Adrenal gland (tissue), 12 donors: Measurements from ENCODE around the gene PPP1R7. TPM values are rescaled to one million over a fixed set of nuclear protein-coding genes. Genes with fewer than 3 reads are reported as not detected.

Source experiments
- DNase-seq, 7 donors: peaks; one replicate each; pipeline ENCODE4 v3.0.0-alpha.2; 2019 to 2020
- H3K27ac ChIP-seq, 5 donors: fragments of 200-600 bp; sonication (generic) in 4 of 5; 1 replicate in 3 of 5; 2 replicates in 2 of 5; pipeline versions ENCODE4 v1.5.1 to v1.8.0; 2016 to 2020; ENCODE audit warnings: mild to moderate bottlenecking in 1 of 5
- H3K27me3 ChIP-seq: fragments of 200-600 bp; 2 replicates; pipeline ENCODE4 v1.8.0; 2021
- H3K36me3 ChIP-seq, 2 donors: fragments of 200-600 bp; replicated peaks in 1 of 2; 1 replicate in 1 of 2; 2 replicates in 1 of 2; pipeline versions ENCODE4 v1.5.1 to v1.8.0; 2018 to 2022
- H3K4me1 ChIP-seq, 2 donors: fragments of 200-600 bp; replicated peaks in 1 of 2; 1 replicate in 1 of 2; 2 replicates in 1 of 2; pipeline versions ENCODE4 v1.5.1 to v1.8.0; 2018 to 2021
- H3K4me3 ChIP-seq, 4 donors: fragments of 200-600 bp; sonication (generic) in 3 of 4; one replicate each; pipeline ENCODE4 v1.5.1; 2016 to 2018
- H3K9me3 ChIP-seq, 3 donors: fragments of 200-600 bp; sonication (generic) in 1 of 3; replicated peaks in 1 of 3; 1 replicate in 2 of 3; 2 replicates in 1 of 3; pipeline versions ENCODE4 v1.5.1 to v1.8.0; 2016 to 2021
- POLR2A ChIP-seq, 2 donors: fragments of 450-650 bp; IDR thresholded peaks; one replicate each; pipeline ENCODE4 v1.6.1; 2017; ENCODE audit warnings: antibody characterized with exemption in 2 of 2, mild to moderate bottlenecking in 2 of 2, moderate library complexity in 1 of 2
- WGBS, 4 donors: extraction: QIAGEN DNeasy Blood & Tissue Kit in 2 of 4; methylation state at CpG; one replicate each; pipeline versions ENCODE4 v1.1.5 to v1.1.7; 2013 to 2017; 5-methylcytosine and 5-hydroxymethylcytosine counted together
- intact Hi-C, 2 donors: fragments of 100-400 bp; cut with DNase I; formaldehyde crosslinking; loops; one replicate each; pipeline versions ENCODE4 v1.14.1 to v1.15.0; 2022 to 2023
- polyA plus RNA-seq, 3 donors: library from polyadenylated mRNA; stranded (reverse); fragments of 200-250 nt in 2 of 3; fragments of 350-450 nt in 1 of 3; fragmentation: Illumina TruSeq in 1 of 3; extraction: RNeasy Lipid Tissue Mini Kit (QIAGEN cat#74804) in 1 of 3; gene quantifications; one replicate each; pipeline ENCODE4 v1.2.3, GENCODE V29; 2013 to 2014
- total RNA-seq, 9 donors: library from RNA; depleted of rRNA in 4 of 9; stranded (reverse); fragments of >200 nt in 4 of 9; fragments of 120-200 nt in 1 of 9; fragmentation: NEBNext Ultra II Directional in 1 of 9; extraction: Animal tissue kit (Norgen Biotek cat#: 25700) in 1 of 9; gene quantifications; one replicate each; pipeline versions ENCODE4 v1.1.0 to v1.2.4, GENCODE V29; 2013 to 2023
- TF ChIP-seq, protein P1 (sequence below), 6 experiments: fragments of 450-650 bp in 4 of 6; fragments of 200-600 bp in 2 of 6; sonication (generic) in 1 of 6; IDR thresholded peaks; 1 replicate in 5 of 6; 2 replicates in 1 of 6; pipeline versions ENCODE4 v1.5.1 to v1.8.0; 2016 to 2021; ENCODE audit warnings: antibody characterized with exemption in 6 of 6, mild to moderate bottlenecking in 2 of 6, moderate library complexity in 1 of 6
- donor health status: healthy with polysubstance abuse.
- donor health status: Bipolar disorder and iron deficiency.
- donor health status: DM: yes; HTN: yes; CAD: no.
- donor health status: DM: no; HTN: no; CAD: no.
- donor health status: DM: no; HTN: no; CAD: no.
- donor health status: DM: yes; HTN: yes; CAD: no.

PPP1R7 gene
- total and polyA plus RNA-seq, 12 donors = 26.2 to 128 (median 63.1) TPM

DNA sequence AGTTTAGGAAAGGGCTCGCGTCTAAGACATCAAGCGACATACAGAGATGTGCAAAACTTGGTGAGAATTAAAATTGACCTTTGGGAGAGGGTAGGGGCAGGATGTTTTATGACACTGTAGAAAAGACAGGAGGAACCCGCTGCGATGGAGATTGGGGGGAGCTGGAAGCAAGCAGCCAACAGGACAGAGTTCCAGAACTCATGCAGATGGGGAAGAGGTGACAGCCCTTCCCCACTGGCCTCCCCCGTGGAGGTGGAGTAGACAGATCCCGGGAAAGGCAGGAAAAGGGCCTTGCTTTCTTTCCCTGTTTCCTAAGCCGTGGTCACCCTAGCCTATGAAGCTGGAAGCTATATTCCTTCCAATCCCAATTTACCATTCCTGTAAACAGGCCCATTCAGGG is 77.3 kb downstream of the PPP1R7 start:
- Histone ChIP-seq H3K27ac (no peak overlapping the region), H3K36me3 (peaks cover 0 to 65% of the 10 kb centered on the region in 2 donors), H3K9me3 (no peaks in the 10 kb centered on the region), H3K4me1 (peaks cover 14 to 33% of the 10 kb centered on the region in 2 donors), H3K27me3 (no peaks in the 10 kb centered on the region), H3K4me3 (no peak overlapping the region)
- TF ChIP-seq, protein P1, sequence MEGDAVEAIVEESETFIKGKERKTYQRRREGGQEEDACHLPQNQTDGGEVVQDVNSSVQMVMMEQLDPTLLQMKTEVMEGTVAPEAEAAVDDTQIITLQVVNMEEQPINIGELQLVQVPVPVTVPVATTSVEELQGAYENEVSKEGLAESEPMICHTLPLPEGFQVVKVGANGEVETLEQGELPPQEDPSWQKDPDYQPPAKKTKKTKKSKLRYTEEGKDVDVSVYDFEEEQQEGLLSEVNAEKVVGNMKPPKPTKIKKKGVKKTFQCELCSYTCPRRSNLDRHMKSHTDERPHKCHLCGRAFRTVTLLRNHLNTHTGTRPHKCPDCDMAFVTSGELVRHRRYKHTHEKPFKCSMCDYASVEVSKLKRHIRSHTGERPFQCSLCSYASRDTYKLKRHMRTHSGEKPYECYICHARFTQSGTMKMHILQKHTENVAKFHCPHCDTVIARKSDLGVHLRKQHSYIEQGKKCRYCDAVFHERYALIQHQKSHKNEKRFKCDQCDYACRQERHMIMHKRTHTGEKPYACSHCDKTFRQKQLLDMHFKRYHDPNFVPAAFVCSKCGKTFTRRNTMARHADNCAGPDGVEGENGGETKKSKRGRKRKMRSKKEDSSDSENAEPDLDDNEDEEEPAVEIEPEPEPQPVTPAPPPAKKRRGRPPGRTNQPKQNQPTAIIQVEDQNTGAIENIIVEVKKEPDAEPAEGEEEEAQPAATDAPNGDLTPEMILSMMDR (IDR thresholded peaks at IDR 0.05) = no peak
- TF ChIP-seq POLR2A (IDR thresholded peaks at IDR 0.05) = no peak
- intact Hi-C loops = no loop called here
- WGBS, 4 donors = 81 to 87% (median 86%) methylated on average over 8 of the region's 8 CpGs
- no peak for DNase-seq

DNA sequence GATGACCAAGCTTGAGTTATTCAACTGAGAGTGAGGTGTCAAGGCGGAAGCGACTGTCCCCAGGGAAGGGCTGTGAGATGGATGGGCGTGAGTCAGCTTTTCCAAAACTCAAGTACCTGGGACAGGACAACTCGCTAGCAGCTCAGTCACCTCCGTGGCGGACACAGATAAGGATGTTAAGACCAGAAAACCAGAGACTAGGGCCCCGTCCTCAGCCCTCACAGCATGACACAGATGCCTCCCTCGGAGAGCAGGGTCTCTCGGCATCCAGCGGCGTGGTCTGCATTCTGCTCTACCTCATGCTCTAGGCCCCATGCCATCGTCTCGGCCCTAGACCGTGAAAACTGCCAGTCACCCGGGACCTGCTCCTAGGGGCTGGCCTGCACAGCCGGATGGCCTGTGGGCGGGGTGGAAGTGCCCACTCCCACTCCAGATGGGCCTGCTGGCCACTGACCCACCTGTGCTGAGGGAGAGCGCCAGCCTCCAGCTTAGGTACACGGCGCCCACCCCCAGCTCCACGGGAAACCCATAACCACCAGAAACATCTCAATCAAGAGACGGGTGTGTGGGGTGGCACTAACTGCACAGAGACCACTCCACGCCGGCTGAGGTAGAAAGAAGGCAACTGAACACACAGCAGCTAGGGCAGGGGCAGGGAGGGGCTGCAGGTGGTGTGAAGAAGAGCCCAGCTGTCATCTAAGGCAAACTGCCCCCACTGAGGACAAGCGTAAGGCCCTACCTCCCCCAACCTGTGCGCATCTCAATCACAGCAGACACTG is 78.0 kb downstream of the PPP1R7 start:
- no peak overlapping the region for H3K4me3 ChIP-seq
- peak overlapping the region in 2 of 5 donors; percentile 8 to 71 for H3K27ac ChIP-seq
- TF ChIP-seq, protein P1 (IDR thresholded peaks at IDR 0.05) = no peak
- no peak for TF ChIP-seq POLR2A (IDR thresholded peaks at IDR 0.05)
- intact Hi-C loops = no loop called here
- H3K9me3 ChIP-seq = no peaks in the 10 kb centered on the region
- DNase-seq = peak in 2 of 7 donors; percentile 18 to 20
- H3K27me3 ChIP-seq = no peaks in the 10 kb centered on the region
- H3K4me1 ChIP-seq = peaks cover 14 to 34% of the 10 kb centered on the region in 2 donors
- 94 to 98% (median 95%) methylated on average over 11 to 26 of the region's 26 CpGs for WGBS, 4 donors
- H3K36me3 ChIP-seq = peaks cover 0 to 72% of the 10 kb centered on the region in 2 donors

GRCh38 chr2:241228860-241229516 is 78.7 kb downstream of the PPP1R7 start:
- no peak for TF ChIP-seq POLR2A (IDR thresholded peaks at IDR 0.05)
- TF ChIP-seq, protein P1 (IDR thresholded peaks at IDR 0.05) = no peak
- Histone ChIP-seq H3K4me3 (no peak overlapping the region), H3K27ac (peak overlapping the region in 2 of 5 donors; percentile 8 to 71), H3K27me3 (no peaks in the 10 kb centered on the region), H3K36me3 (peaks cover 0 to 79% of the 10 kb centered on the region in 2 donors), H3K9me3 (no peaks in the 10 kb centered on the region), H3K4me1 (peaks cover 10 to 28% of the 10 kb centered on the region in 2 donors)
- 40 to 52% (median 42%) methylated on average over 17 to 20 of the region's 20 CpGs for WGBS, 4 donors
- intact Hi-C loops = no loop called here
- peak in 6 of 7 donors; percentile 55 to 76 (median 71) for DNase-seq

DNA sequence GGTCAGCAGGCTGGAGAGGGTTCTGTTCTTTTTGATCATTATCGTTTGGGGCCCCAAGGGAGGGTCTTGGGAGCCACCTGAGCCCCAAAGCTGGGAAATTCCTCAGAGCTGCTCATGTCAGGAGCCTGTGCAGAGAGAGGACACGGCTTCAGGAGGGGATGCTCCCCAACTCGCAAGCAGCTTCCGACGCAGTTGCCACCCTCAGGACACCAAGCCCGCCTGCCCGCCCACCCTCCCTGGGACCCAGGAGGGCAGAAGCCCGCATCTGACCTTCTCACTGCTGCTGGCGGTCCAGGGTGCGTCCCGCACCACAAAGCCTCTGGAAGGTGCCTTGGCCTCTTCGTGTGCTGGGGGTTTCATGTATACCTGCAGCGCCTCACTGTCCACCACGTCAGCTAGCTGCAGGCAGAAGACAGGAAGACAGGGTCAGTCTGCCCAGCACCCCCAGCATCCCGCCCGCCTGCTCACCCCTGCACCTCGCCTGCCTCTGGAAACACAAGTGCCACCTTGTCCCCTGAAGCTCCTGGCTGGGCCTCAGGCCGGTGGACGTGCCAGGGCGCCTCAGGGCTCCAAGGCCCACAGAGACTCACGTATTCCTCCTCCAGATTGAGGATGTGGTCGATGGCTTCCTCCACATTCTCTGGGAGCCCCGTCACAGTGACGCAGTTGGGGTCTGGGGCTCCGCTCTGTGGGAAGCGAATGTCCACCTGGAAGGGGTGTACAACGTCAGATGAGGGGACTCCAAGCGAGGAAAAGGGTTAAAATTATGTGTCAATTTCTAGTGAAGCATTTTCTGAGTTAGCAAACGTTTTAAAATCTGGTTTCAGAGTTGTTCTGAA is 79.5 kb downstream of the PPP1R7 start:
- WGBS, 4 donors = 72 to 90% (median 90%) methylated on average over 3 to 29 of the region's 29 CpGs

More for the DNA sequence above, 79.5 kb downstream of the PPP1R7 start:
- H3K27me3 ChIP-seq = no peaks in the 10 kb centered on the region
- DNase-seq = peak in 2 of 7 donors; percentile 12 to 14
- peaks cover 6 to 20% of the 10 kb centered on the region in 2 donors for H3K4me1 ChIP-seq
- peaks cover 0 to 87% of the 10 kb centered on the region in 2 donors for H3K36me3 ChIP-seq
- TF ChIP-seq POLR2A (IDR thresholded peaks at IDR 0.05) = no peak
- TF ChIP-seq, protein P1 (IDR thresholded peaks at IDR 0.05) = no peak
- intact Hi-C loops = no loop called here
- H3K27ac ChIP-seq = peak overlapping the region in 1 of 5 donors; percentile 71
- no peak overlapping the region for H3K4me3 ChIP-seq
- no peaks in the 10 kb centered on the region for H3K9me3 ChIP-seq
